Left ventricle myocardium superior (tissue), 1 donor: ENCODE data around the gene IGFL1. TPM values are rescaled to one million over a fixed set of nuclear protein-coding genes. Genes with fewer than 3 reads are reported as not detected.
"Not testable (repeated sequence)": the region's sequence is repeated elsewhere in the genome, so short reads cannot be mapped to it uniquely, and the experiment has no call there.

Experiments used
- ATAC-seq: fragments of 200-7000 bp; cut with Tn5 transposase; one replicate; pipeline ENCODE4 v1.9.1; 2020; ENCODE audit warnings: mild to moderate bottlenecking, moderate library complexity
- DNase-seq: peaks from one replicate; pipeline ENCODE4 v3.0.0-alpha.2; 2020
- intact Hi-C: fragments of 100-400 bp; cut with micrococcal nuclease; formaldehyde crosslinking; loops from one replicate; pipeline ENCODE4 v1.11.0; 2022
- long read RNA-seq: library from polyadenylated mRNA; unstranded; transcript quantifications from one replicate; pipeline ENCODE4 v2.0.0, GENCODE V29; 2021
- total RNA-seq: library from RNA; stranded (reverse); fragmentation: NEBNext Ultra II Directional; extraction: Animal tissue kit (Norgen Biotek cat#: 25700); gene quantifications from one replicate; pipeline ENCODE4 v1.2.1, GENCODE V29; 2021
- donor health status: DM: no; HTN: yes; CAD: no; lungs with severe emphysema.

Gene IGFL1
- not detected for total RNA-seq
- long read RNA-seq: 0 reads

GRCh38 chr19:46229442-46229841 lies at the start of gene IGFL1:
Gene IGFL1, plus strand, starts transcription at chr19:46229742. Its CDS starts 33 bp downstream, at chr19:46229775.
- ATAC-seq (no peak), DNase-seq (no peak)
- intact Hi-C loops: no loop called here

DNA sequence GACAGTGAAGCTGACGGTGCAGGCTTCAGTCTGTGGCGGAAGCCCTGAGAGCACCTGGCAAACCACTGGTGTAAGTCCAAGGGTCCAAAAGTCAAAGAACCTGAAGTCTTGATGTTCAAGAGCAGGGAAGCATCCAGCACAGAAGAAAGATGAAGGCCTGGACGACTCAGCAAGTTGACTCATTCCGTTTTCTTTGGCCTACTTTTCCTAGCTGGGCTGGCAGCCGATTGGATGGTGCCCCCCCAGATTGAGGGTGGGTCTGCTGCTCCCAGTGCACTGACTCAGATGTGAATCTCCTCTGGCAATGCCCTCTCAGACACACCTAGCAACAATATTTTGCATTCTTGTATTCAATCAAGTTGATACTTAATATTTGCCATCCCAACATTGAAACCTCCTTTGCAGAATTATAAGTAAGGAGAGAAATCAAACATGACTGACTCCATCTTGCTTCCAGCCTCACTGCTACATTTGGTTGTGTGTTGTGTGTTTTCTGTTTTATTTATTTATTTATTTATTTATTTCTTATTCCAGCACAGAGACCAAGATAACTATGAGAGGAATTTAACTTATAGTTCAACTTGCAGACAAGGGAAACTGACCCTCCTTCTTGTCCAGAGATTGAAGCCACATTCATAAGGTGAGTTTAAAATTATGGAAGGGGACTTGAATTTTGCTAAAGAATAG lies 48.7 kb upstream of the IGFL1 start:
- no peak for ATAC-seq
- intact Hi-C loops: no loop called here
- no peak for DNase-seq

- intact Hi-C loops: no loop called here
Observed at GRCh38 chr19:46181388-46181779, 48.2 kb upstream of the IGFL1 start.

GRCh38 chr19:46182476-46182875 lies 47.1 kb upstream of the IGFL1 start:
- ATAC-seq (no peak), DNase-seq (no peak)
- intact Hi-C loops: no loop called here

More at GRCh38 chr19:46181388-46181779, 48.2 kb upstream of the IGFL1 start:
- ATAC-seq: no peak
- DNase-seq: no peak

DNA sequence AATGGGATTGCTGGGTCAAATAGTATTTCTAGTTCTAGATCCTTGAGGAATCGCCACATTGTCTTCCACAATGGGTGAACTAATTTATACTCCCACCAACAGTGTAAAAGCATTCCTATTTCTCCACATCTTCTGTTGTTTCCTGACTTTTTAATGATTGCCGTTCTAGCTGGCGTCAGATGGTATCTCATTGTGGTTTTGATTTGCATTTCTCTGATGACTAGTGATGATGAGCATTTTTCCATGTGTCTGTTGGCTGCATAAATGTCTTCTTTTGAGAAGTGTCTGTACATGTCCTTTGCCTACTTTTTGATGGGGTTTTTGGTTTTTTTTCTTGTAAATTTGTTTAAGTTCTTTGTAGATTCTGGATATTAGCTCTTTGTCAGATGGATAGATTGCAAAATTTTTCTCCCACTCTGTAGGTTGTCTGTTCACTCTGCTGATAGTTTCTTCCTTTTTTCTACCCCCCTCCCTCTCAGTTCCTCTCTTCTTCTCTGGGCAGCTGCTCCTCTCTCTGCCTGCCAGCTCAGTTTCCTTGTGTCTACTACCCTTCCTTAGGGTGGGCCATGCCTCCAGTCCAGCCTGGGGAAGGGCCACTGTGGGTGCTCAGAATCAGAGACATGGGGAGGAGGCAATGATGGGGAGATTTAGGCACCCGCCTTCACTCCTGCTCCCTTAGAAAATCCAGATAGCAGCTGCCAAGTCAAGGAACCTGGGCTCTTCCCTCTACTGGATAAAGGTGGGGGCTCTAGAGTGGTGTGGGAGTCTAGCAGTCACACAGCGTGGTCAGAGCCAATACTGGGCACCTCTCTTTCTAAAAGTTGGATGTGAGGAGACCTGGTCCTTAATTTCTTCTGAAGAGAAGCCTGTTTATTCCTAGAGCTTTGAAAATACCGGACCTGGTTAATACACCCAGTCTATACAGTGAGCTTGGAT lies 44.5 kb upstream of the IGFL1 start:
- intact Hi-C loops, DNase-seq, ATAC-seq: not testable (repeated sequence)

DNA sequence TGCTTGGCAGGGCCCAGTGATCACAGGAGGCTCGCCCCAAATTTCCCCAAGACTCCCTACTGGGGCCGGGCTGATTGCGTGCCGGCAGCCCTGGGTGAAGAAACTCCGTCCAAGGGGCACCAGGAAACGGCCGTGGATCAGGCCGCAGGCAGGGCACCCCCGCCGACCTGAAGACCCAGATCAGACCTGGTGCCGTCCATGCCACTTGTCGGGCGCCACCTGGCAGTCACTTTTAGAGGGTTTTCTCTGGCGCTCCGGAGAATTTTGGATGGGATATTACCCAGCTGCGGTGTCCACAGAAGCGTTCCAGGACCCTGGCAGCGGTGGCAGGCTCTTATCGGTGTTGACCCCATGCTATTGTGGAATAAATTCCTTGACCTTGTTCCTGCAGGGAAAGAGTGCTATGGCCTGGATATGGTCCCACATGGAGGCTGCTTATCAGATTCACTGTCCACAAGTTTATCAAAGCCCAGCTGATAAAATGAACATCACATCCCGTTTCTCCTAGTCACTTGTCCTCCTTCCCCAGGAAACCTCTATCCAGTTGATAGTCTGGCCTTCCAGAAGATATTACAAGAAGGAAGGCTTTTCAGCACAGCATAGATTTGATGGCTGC lies 43.3 kb upstream of the IGFL1 start:
- intact Hi-C loops: no loop called here
- DNase-seq (no peak), ATAC-seq (no peak)

DNA sequence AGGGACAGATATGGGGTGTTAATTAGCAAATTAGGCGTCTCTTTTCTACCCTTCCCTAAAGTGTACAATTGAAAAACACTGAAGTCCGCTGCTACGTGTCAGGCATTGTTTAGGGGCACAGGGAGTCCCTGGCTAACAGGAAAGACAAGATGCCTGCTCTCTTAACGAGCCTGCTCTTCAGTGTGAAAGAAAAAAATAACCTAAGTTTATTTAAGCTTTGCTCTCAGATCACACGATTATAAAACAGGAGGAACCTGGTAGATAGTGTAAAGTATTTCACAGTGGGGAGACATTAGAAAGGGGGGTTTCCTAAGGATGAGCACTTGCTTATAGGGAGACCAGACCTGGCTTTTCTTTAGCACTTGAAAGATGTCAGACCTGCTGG lies 42.8 kb upstream of the IGFL1 start:
- intact Hi-C loops: no loop called here
- no peak for DNase-seq
- no peak for ATAC-seq

DNA sequence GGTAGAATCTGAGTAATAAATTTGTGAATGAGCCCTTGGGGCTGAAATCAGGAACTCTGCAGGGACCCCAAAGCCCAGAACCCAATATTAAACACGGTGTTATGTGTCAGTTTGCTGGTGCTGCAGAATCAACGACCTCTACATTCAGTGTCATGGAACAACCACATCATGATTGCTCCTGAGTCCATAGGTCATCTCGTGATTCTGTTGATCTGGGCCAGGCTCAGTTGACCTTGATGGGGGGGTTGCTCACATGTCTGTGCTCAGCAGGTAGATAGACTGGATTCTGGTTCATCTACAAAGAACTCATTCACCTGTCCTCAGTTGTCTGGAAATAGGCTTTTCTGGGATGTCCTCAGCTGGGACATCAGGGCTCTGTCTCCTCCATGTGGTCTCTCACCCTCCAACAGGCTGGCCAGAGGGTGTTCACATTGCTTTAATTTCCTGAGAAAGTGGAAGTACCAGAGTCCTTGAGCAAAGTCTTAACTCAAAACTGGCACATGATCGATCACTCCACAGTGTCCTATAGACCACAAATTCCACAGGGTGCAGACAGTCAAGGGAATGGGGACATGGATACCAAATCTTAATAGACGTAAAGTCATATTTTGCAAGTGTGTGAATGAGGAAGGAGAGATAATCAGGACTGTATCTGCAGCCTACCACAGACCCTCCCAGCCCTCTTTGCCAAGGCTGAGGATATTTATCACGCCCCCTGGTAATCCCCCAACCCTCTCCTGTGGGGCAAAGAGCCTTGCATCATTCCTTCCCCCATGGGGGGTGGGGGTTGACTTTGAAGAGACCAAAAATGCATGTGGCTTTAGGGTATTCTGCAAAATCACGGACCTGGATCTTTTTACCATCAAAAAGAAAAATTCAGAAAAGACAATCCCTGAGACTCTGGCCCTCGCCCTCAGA lies 39.3 kb upstream of the IGFL1 start:
- ATAC-seq (no peak), DNase-seq (no peak)
- intact Hi-C loops: no loop called here

DNA sequence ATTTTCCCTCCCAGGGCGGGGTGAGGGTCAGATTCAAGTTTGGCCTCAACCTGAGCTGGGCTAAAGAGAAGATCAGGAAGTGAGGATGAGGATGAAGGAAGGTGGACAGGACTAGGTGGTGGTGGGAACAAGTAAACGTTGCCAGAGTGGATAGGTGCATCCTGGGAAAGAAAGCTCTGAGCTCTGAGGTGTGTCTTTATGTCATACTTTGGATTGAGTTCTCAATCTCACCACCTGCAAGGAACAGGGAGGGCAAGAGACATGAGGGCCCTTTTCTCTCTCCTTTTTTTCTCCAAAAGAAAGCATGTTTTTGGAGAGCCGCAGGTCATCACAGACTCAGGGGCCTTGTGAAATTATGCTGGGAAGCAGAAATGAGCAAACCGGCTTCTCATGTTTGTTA lies 38.2 kb upstream of the IGFL1 start:
- DNase-seq (no peak), ATAC-seq (no peak)
- intact Hi-C loops: no loop called here

DNA sequence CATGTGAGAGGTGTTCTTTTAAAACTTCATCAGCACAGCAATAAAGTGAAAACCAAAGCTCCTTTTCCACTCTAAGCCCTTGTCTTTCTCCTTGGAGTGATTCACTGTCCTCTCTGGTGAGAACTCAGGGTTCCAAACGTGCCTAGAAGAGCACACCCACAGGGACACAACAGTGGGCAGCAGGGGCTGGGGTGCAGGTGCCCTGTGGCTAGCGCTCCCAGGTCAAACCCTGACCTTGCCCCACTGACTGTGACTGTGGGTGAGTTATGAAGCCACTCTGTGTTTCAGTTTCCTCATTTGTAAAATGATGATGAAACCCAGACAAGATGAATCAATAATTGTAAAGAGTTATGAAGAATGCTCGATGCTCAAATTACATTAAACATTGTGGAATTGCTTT lies 37.6 kb upstream of the IGFL1 start:
- ATAC-seq: no peak
- intact Hi-C loops: no loop called here
- no peak for DNase-seq

- ATAC-seq, intact Hi-C loops, DNase-seq: not testable (repeated sequence)
Observed at GRCh38 chr19:46192626-46192991, 36.9 kb upstream of the IGFL1 start.

DNA sequence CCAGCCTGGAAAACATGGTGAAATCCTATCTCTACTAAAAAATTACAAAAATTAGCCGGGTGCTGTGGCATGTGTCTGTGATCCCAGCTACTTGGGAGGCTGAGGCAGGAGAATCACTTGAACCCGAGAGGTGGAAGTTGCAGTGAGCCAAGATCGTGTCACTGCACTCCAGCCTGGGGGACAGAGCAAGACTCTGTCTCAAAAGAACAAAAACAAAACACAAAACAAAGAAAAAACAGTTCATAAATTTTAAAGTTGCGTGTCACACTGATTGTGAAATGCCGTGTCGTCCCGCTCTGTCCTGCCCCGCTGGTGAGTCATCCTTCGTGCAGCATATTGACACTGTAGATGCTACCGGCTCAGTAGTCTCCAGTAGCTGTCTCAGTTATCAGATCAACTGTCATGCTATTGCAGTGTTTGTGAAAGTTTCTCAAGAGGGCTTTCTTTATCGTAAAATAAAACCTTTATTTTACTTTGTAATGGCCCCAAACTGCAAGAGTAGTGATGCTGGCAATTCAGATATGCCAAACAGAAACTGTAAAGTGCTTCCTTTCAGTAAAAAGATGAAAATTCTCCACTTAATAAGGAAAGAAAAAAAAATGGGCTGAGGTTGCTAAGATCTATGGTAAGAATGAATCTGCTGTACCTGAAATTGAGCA lies 36.4 kb upstream of the IGFL1 start:
- ATAC-seq (peak; percentile 34), DNase-seq (no peak)

DNA sequence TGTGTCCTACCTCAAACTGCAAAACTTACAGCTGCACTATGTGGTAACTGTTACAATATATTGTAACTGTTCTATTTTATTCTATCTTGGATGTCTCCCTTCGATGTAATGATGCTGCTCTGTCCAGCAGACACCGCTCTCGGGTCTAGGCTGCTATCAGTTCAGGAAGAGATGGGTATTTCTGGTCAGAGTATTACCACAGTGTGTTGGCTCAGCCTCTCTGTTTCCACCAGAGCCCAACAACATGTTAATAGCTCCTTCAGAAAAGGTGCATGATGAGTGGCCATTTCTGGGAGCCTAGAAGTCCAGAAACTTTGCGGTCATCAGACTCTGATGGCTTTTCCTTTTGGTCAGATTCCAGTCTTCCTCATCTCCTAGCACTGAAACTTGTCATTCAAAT lies 35.9 kb upstream of the IGFL1 start:
- ATAC-seq (no peak), DNase-seq (no peak)
- intact Hi-C loops: no loop called here

More for the DNA sequence above, 36.4 kb upstream of the IGFL1 start:
- intact Hi-C loops: no loop called here

GRCh38 chr19:46195104-46195503 lies 34.4 kb upstream of the IGFL1 start:
- no peak for DNase-seq
- intact Hi-C loops: no loop called here
- ATAC-seq: no peak

DNA sequence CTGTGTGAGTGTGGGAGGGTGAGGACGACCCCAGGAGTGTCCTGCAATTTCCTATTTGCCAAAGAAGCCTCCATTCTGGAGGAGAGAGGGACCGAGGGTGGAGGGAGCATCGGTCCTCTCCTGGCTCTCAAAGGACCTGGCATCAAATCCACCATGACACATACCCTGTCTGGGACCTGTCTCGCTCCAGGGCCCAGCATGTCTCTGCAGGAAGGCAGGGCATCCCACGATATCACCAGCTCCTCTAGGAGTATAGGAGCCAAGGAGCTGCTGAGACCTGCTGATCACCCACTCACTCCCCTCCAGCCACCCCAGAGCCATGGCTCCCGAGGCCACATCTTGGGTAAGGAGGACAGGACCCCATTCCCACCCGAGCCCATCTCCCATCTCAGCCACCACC lies 33.6 kb upstream of the IGFL1 start:
- intact Hi-C loops, DNase-seq, ATAC-seq: not testable (repeated sequence)

GRCh38 chr19:46196410-46197124 lies 33.0 kb upstream of the IGFL1 start:
- intact Hi-C loops: no loop called here
- ATAC-seq: no peak

DNA sequence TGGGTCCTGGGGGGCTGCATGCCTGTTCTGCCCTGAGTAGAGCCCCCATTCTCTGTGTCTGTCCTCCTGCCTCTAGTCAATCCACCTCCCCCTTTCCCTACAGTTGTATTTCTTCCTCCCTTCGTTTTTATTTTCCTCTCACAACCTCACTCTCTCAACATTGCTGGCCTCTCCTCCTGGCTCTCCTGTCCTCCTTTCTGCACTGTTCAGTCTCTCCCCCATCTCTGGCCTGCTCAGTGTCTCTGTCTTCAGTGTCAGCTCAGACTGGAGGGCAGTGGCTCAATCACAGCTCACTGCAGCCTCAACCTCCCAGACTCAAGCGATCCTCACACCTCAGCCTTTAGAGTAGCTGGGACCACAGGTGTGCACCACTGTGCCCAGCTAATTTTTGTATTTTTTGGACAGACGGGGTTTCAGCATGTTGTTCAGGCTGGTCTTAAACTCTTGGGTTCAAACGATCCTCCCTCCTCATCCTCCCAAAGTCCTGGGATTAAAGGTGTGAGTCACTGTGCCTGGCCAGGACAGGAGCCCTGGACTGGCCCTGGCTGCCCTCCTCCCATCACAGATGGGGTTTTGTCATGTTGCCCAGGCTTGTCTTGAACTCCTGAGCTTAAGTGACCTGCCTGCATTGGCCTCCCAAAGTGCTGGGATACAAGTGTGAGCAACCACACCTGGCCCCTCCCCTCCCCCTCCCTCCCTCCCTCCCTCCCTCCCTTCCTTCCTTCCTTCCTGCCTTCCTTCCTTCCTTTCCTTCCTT lies 32.0 kb upstream of the IGFL1 start:
- intact Hi-C loops: no loop called here
- no peak for DNase-seq
- no peak for ATAC-seq

More at GRCh38 chr19:46196410-46197124, 33.0 kb upstream of the IGFL1 start:
- DNase-seq: no peak
